SK-N-MC (cell line): ENCODE measurements around the gene ANKRD30B.
"Not testable (repeated sequence)": the region's sequence is repeated elsewhere in the genome, so short reads cannot be mapped to it uniquely, and the experiment has no call there.

Experiments
- EZH2 ChIP-seq: fragments of 200-600 bp; sonication (generic); IDR thresholded peaks from one replicate; pipeline ENCODE4 v1.6.1; 2017; ENCODE audit warnings: antibody characterized with exemption
- FOXP2 ChIP-seq: optimal IDR thresholded peaks from 2 replicates; pipeline ENCODE3; 2011; ENCODE audit warnings: mild to moderate bottlenecking, moderate library complexity; ENCODE audit not compliant: insufficient read depth; ENCODE audit errors: extremely low read length, control extremely low read depth
- POLR2AphosphoS5 ChIP-seq: IDR thresholded peaks from 2 replicates; pipeline ENCODE4 v1.6.1; 2012; ENCODE audit warnings: mild to moderate bottlenecking, low read depth, low read length, borderline replicate concordance

- not testable (repeated sequence) for TF ChIP-seq POLR2AphosphoS5, EZH2, FOXP2
Measured at GRCh38 chr18:14841607-14842006, 93.6 kb downstream of the ANKRD30B start.
